ENCODE measurements around the gene ANKLE1. TPM values are rescaled to one million over a fixed set of nuclear protein-coding genes. Genes with fewer than 3 reads are reported as not detected.
"Not testable (repeated sequence)": the region's sequence is repeated elsewhere in the genome, so short reads cannot be mapped to it uniquely, and the experiment has no call there.

ANKLE1 gene
- total RNA-seq, 2 experiments from 2014 or later: 20.6 to 21.0 TPM

- ChIA-PET CTCF (interaction anchor here (0.6 to 5.3 kb wide), 5 partner anchors 10 to 651 kb away, joined by 3 to 35 read pairs (median 3); partner anchors contain the start of genes ANKLE1 and MVB12A), POLR2A (interaction anchor here (0.6 to 1.2 kb wide), 9 partner anchors 14 to 767 kb away, joined by 3 to 5 read pairs (median 3); partner anchors contain the start of genes ANKLE1 and BST2)
These were observed 14.5 kb upstream of the ANKLE1 start, which contains the start of gene BABAM1 for GRCh38 chr19:17266975-17267788. BABAM1 (plus strand) TSS chr19:17267443; CDS start chr19:17268807, 1,364 bp downstream.

GRCh38 chr19:17268754-17269153, 12.9 kb upstream of the ANKLE1 start:
- POLR2A ChIA-PET: interaction anchor here (0.7 kb wide), 2 partner anchors 152 to 228 kb away, joined by 5 read pairs; no protein-coding TSS in a partner anchor
- CTCF ChIA-PET: interaction anchor here (5.3 kb wide), 1 partner anchor 13 kb away, joined by 35 read pairs; the partner anchor contains the start of gene ANKLE1

- ChIA-PET POLR2A (interaction anchor here (0.6 kb wide), 1 partner anchor 17 kb away, joined by 4 read pairs; no protein-coding TSS in a partner anchor), CTCF (interaction anchor here (0.6 kb wide), 1 partner anchor 29 kb away, joined by 3 read pairs; no protein-coding TSS in a partner anchor)
These were observed 6.8 kb upstream of the ANKLE1 start for GRCh38 chr19:17274892-17275291.

- ChIA-PET CTCF (interaction anchor here (0.6 kb wide), 1 partner anchor 28 kb away, joined by 3 read pairs; no protein-coding TSS in a partner anchor), POLR2A (no interaction called here)
These were observed 6.1 kb upstream of the ANKLE1 start for GRCh38 chr19:17275441-17276175.

- ChIA-PET CTCF (interaction anchor here (1.3 to 2.1 kb wide), 2 partner anchors 11 to 22 kb away, joined by 3 to 5 read pairs; no protein-coding TSS in a partner anchor), POLR2A (interaction anchor here (0.9 kb wide), 2 partner anchors 17 to 204 kb away, joined by 3 to 8 read pairs; partner anchors contain the start of gene MYO9B)
These were observed 2.3 kb upstream of the ANKLE1 start for GRCh38 chr19:17279436-17279835.

GRCh38 chr19:17282488-17283125, 906 bp downstream of the ANKLE1 start:
- POLR2A ChIA-PET: no interaction called here
- CTCF ChIA-PET: interaction anchor here (0.5 to 3.5 kb wide), 23 partner anchors 9 to 215 kb away, joined by 3 to 35 read pairs (median 5); partner anchors contain the start of genes BABAM1 and MRPL34

- ChIA-PET POLR2A (no interaction called here), CTCF (interaction anchor here (0.7 to 3.5 kb wide), 9 partner anchors 9 to 120 kb away, joined by 3 to 35 read pairs (median 5); partner anchors contain the start of gene BABAM1)
These were observed 1.8 kb downstream of the ANKLE1 start for GRCh38 chr19:17283504-17283996.

GRCh38 chr19:17285415-17286135, 3.9 kb downstream of the ANKLE1 start:
- POLR2A ChIA-PET: no interaction called here

GRCh38 chr19:17286263-17286662, 4.6 kb downstream of the ANKLE1 start:
- CTCF ChIA-PET: no interaction called here

More at GRCh38 chr19:17285415-17286135, 3.9 kb downstream of the ANKLE1 start:
- CTCF ChIA-PET: no interaction called here

GRCh38 chr19:17286752-17287151, 5.1 kb downstream of the ANKLE1 start:
- CTCF ChIA-PET: no interaction called here
- POLR2A ChIA-PET: no interaction called here

More at GRCh38 chr19:17286263-17286662, 4.6 kb downstream of the ANKLE1 start:
- POLR2A ChIA-PET: no interaction called here

GRCh38 chr19:17289489-17289888, 7.8 kb downstream of the ANKLE1 start:
- CTCF ChIA-PET: interaction anchor here (1.9 kb wide), 2 partner anchors 9 to 16 kb away, joined by 5 to 7 read pairs; partner anchors contain the start of gene MRPL34
- POLR2A ChIA-PET: no interaction called here

GRCh38 chr19:17292301-17293074, 10.8 kb downstream of the ANKLE1 start:
- POLR2A ChIA-PET: interaction anchor here (0.5 to 1.0 kb wide), 5 partner anchors 13 to 43 kb away, joined by 3 to 4 read pairs (median 3); partner anchors contain the start of genes ANO8 and MRPL34
- CTCF ChIA-PET: interaction anchor here (0.6 to 2.9 kb wide), 14 partner anchors 9 to 122 kb away, joined by 3 to 16 read pairs (median 4); partner anchors contain the start of genes ABHD8, ANKLE1, ANO8 and MRPL34

- ChIA-PET CTCF (interaction anchor here (1.1 to 2.9 kb wide), 8 partner anchors 10 to 103 kb away, joined by 3 to 16 read pairs (median 8); partner anchors contain the start of genes ABHD8, ANKLE1 and MRPL34), POLR2A (interaction anchor here (1.0 kb wide), 1 partner anchor 42 kb away, joined by 3 read pairs; the partner anchor contains the start of gene ANO8)
These were observed 11.9 kb downstream of the ANKLE1 start for GRCh38 chr19:17293605-17294004.

- ChIA-PET POLR2A (interaction anchor here (0.8 kb wide), 1 partner anchor 11 kb away, joined by 4 read pairs; no protein-coding TSS in a partner anchor), CTCF (interaction anchor here (1.6 to 2.9 kb wide), 4 partner anchors 9 to 92 kb away, joined by 4 to 14 read pairs (median 7); partner anchors contain the start of genes ABHD8 and ANKLE1)
These were observed 12.6 kb downstream of the ANKLE1 start for GRCh38 chr19:17294051-17294891.

GRCh38 chr19:17295551-17295950, 13.8 kb downstream of the ANKLE1 start:
- POLR2A ChIA-PET: not testable (repeated sequence)
- CTCF ChIA-PET: interaction anchor here (0.7 to 1.6 kb wide), 4 partner anchors 9 to 91 kb away, joined by 5 to 9 read pairs (median 6); no protein-coding TSS in a partner anchor

GRCh38 chr19:17296273-17296672, 14.6 kb downstream of the ANKLE1 start:
- CTCF ChIA-PET: interaction anchor here (1.0 to 1.2 kb wide), 4 partner anchors 8 to 89 kb away, joined by 4 to 9 read pairs (median 5); no protein-coding TSS in a partner anchor
- POLR2A ChIA-PET: no interaction called here

Data from activated CD8-positive, alpha-beta memory T cell treated with anti-CD3 and anti-CD28 coated beads for 36 hours (primary cell).